ENCODE results near the gene GDI2.
"Not testable (repeated sequence)": the region's sequence is repeated elsewhere in the genome, so short reads cannot be mapped to it uniquely, and the experiment has no call there.

GDI2 gene

DNA sequence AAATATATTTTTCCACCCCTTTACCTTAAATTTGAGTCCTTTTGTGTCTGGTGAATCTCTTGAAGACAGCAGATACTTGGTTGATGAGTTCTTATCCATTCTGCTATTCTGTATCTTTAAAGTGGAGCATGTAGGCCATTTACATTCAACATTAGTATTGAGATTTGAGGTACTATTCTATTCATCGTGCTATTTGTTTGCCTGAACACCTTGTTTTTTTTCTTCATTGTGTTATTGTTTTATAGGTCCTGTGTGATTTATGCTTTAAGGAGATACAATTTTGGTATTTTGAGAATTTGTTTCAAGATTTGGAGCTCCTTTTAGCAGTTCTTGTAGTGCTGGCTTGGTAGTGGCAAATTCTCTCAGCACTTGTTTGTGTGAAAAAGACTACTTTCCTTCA lies 29.9 kb downstream of the GDI2 start:
- Histone ChIP-seq H3K27ac (ENCODE audit: low read depth, low read length) (no peak overlapping the region), H3K27me3 (ENCODE audit: insufficient read depth, low read length) (no peaks in the 10 kb centered on the region), H3K36me3 (ENCODE audit: insufficient read depth, low read length) (peaks cover 49% of the 10 kb centered on the region), H3K79me2 (ENCODE audit: control insufficient read depth, insufficient read depth, low read length, unreplicated experiment) (peaks cover 78% of the 10 kb centered on the region), H3K4me3 (ENCODE audit: low read depth, low read length) (no peak overlapping the region), H3K4me1 (ENCODE audit: control insufficient read depth, insufficient read depth, low read length, unreplicated experiment) (peaks cover 18% of the 10 kb centered on the region), H2AFZ (ENCODE audit: low read length, unreplicated experiment) (no peak overlapping the region)

- H2AFZ ChIP-seq (ENCODE audit: low read length, unreplicated experiment): no peak overlapping the region
- no peak overlapping the region for H3K4me3 ChIP-seq (ENCODE audit: low read depth, low read length)
- peaks cover 50% of the 10 kb centered on the region for H3K36me3 ChIP-seq (ENCODE audit: insufficient read depth, low read length)
- H3K27ac ChIP-seq (ENCODE audit: low read depth, low read length): no peak overlapping the region
- peaks cover 10% of the 10 kb centered on the region for H3K4me1 ChIP-seq (ENCODE audit: control insufficient read depth, insufficient read depth, low read length, unreplicated experiment)
- peaks cover 81% of the 10 kb centered on the region for H3K79me2 ChIP-seq (ENCODE audit: control insufficient read depth, insufficient read depth, low read length, unreplicated experiment)
- no peaks in the 10 kb centered on the region for H3K27me3 ChIP-seq (ENCODE audit: insufficient read depth, low read length)
Measured at GRCh38 chr10:5782174-5782573, 31.1 kb downstream of the GDI2 start.

DNA sequence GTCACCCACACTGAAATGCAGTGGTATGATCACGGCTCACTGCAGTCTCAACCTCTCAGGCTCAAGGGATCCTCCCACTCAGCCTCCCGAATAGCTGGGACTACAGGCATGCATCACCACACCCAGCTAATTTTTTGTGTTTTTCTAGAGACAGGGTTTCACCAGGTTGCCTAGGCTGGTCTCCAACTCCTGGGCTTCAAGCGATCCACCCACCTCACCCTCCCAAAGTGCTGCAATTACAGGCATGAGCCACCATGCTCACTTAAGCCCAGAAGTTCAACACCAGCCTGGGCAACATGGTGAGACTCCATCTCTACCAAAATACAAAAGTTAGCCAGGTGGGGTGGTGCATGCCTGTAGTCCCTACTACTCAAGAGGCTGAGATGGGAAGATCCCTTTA lies 33.5 kb downstream of the GDI2 start:
- H3K79me2 ChIP-seq (ENCODE audit: control insufficient read depth, insufficient read depth, low read length, unreplicated experiment): peaks cover 84% of the 10 kb centered on the region
- no peak overlapping the region for H2AFZ ChIP-seq (ENCODE audit: low read length, unreplicated experiment)
- peaks cover 19% of the 10 kb centered on the region for H3K4me1 ChIP-seq (ENCODE audit: control insufficient read depth, insufficient read depth, low read length, unreplicated experiment)
- H3K36me3 ChIP-seq (ENCODE audit: insufficient read depth, low read length): peaks cover 33% of the 10 kb centered on the region
- no peak overlapping the region for H3K4me3 ChIP-seq (ENCODE audit: low read depth, low read length)
- H3K27ac ChIP-seq (ENCODE audit: low read depth, low read length): no peak overlapping the region
- H3K27me3 ChIP-seq (ENCODE audit: insufficient read depth, low read length): no peaks in the 10 kb centered on the region

- not testable (repeated sequence) for H3K27ac ChIP-seq (ENCODE audit: low read depth, low read length); H2AFZ ChIP-seq (ENCODE audit: low read length, unreplicated experiment); H3K27me3 ChIP-seq (ENCODE audit: insufficient read depth, low read length); H3K4me3 ChIP-seq (ENCODE audit: low read depth, low read length)
- Histone ChIP-seq H3K4me1 (ENCODE audit: control insufficient read depth, insufficient read depth, low read length, unreplicated experiment) (peaks cover 19% of the 10 kb centered on the region), H3K36me3 (ENCODE audit: insufficient read depth, low read length) (peaks cover 32% of the 10 kb centered on the region), H3K79me2 (ENCODE audit: control insufficient read depth, insufficient read depth, low read length, unreplicated experiment) (peaks cover 90% of the 10 kb centered on the region)
Measured at GRCh38 chr10:5777758-5778157, 35.5 kb downstream of the GDI2 start.

GRCh38 chr10:5776881-5777197 lies 36.4 kb downstream of the GDI2 start:
- Histone ChIP-seq H3K36me3 (ENCODE audit: insufficient read depth, low read length) (peaks cover 31% of the 10 kb centered on the region), H3K27ac (ENCODE audit: low read depth, low read length) (peak overlapping the region; percentile 46), H3K4me3 (ENCODE audit: low read depth, low read length) (no peak overlapping the region), H3K79me2 (ENCODE audit: control insufficient read depth, insufficient read depth, low read length, unreplicated experiment) (peaks cover 88% of the 10 kb centered on the region), H2AFZ (ENCODE audit: low read length, unreplicated experiment) (no peak overlapping the region), H3K27me3 (ENCODE audit: insufficient read depth, low read length) (no peaks in the 10 kb centered on the region), H3K4me1 (ENCODE audit: control insufficient read depth, insufficient read depth, low read length, unreplicated experiment) (peaks cover 19% of the 10 kb centered on the region)

DNA sequence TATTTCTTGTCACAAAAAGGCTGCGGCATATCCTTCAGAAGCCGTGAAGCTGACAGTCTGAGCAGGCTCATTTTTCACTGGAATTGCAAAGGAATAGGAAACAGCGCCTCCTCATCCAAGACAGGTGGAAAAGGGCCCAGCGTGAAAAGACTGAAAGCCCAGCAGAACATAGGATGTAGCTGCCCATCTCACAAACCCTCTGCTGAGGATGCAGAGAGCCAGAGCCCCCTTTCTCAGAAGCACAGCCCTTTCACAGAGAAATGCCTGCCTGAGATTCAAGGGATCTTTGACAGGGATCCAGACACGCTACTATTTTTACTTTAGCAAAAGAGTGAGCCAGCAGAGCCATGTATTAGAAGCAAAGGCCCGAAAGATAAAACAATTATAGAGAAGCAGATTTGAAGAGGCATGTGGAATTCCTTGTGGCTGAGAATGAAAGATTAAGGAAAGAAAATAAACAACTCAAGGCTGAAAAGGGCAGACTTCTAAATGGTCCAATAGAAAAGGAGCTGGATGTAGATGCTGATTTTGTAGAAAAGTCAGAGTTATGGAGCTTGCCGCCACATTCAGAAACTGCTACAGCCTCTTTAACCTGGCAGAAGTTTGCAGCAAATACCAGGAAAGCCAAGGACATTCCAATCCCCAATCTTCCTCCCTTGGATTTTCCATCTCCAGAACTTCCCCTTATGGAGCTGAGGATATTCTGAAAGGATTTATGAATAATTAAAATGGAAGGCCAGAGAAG lies 36.9 kb downstream of the GDI2 start:
- Histone ChIP-seq H3K36me3 (ENCODE audit: insufficient read depth, low read length) (peaks cover 34% of the 10 kb centered on the region), H2AFZ (ENCODE audit: low read length, unreplicated experiment) (no peak overlapping the region), H3K4me1 (ENCODE audit: control insufficient read depth, insufficient read depth, low read length, unreplicated experiment) (peaks cover 19% of the 10 kb centered on the region), H3K27ac (ENCODE audit: low read depth, low read length) (peak overlapping the region; percentile 46), H3K79me2 (ENCODE audit: control insufficient read depth, insufficient read depth, low read length, unreplicated experiment) (peaks cover 86% of the 10 kb centered on the region), H3K4me3 (ENCODE audit: low read depth, low read length) (no peak overlapping the region), H3K27me3 (ENCODE audit: insufficient read depth, low read length) (no peaks in the 10 kb centered on the region)

DNA sequence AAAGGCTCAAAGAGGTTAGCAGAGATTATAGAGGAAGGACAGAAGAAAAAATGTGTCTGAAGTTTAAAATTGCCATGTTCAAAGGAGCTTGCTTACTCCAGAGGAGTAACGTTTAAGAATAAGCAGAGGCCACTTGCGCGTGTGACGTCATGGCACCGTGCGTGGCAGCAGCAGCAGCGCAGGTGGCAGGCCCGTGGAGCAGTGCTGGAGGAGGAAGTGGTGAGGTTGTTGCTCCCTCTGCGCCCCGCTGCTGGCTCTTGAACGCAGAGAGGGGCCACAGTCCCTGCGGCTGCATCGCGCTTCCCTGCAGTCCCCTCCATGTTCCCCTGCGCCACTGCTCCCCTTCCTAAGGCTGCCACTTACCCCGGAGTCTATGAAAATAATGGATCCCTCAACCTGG lies 37.5 kb downstream of the GDI2 start:
- no peak overlapping the region for H2AFZ ChIP-seq (ENCODE audit: low read length, unreplicated experiment)
- peaks cover 35% of the 10 kb centered on the region for H3K36me3 ChIP-seq (ENCODE audit: insufficient read depth, low read length)
- H3K4me1 ChIP-seq (ENCODE audit: control insufficient read depth, insufficient read depth, low read length, unreplicated experiment): peaks cover 19% of the 10 kb centered on the region
- peaks cover 83% of the 10 kb centered on the region for H3K79me2 ChIP-seq (ENCODE audit: control insufficient read depth, insufficient read depth, low read length, unreplicated experiment)
- no peak overlapping the region for H3K4me3 ChIP-seq (ENCODE audit: low read depth, low read length)
- H3K27me3 ChIP-seq (ENCODE audit: insufficient read depth, low read length): no peaks in the 10 kb centered on the region
- H3K27ac ChIP-seq (ENCODE audit: low read depth, low read length): no peak overlapping the region

- H3K27me3 ChIP-seq (ENCODE audit: insufficient read depth, low read length): no peaks in the 10 kb centered on the region
- no peak overlapping the region for H3K4me3 ChIP-seq (ENCODE audit: low read depth, low read length)
- peaks cover 35% of the 10 kb centered on the region for H3K36me3 ChIP-seq (ENCODE audit: insufficient read depth, low read length)
- peaks cover 78% of the 10 kb centered on the region for H3K79me2 ChIP-seq (ENCODE audit: control insufficient read depth, insufficient read depth, low read length, unreplicated experiment)
- peaks cover 19% of the 10 kb centered on the region for H3K4me1 ChIP-seq (ENCODE audit: control insufficient read depth, insufficient read depth, low read length, unreplicated experiment)
- no peak overlapping the region for H3K27ac ChIP-seq (ENCODE audit: low read depth, low read length)
- no peak overlapping the region for H2AFZ ChIP-seq (ENCODE audit: low read length, unreplicated experiment)
Measured at GRCh38 chr10:5774987-5775620, 38.1 kb downstream of the GDI2 start.

DNA sequence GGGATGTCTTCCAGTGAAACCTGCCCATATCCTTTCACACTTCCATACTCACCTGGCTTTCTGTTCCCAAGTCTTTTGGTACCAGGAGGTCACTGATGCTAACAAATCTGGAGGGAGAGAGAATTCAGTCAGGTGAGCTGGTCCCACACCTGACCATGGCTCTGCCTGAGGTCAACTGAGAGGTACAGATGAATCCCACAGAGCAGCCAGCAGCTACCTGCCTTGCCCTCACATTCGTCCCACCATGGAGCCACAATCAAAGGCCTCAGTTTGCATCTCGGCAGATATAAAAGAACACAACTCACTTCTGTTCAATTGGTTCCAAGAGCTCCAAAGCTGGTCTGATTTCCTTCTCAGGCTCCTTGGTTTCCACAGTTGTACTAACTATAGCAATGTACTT lies 47.0 kb downstream of the GDI2 start:
- H3K27ac ChIP-seq (ENCODE audit: low read depth, low read length): no peak overlapping the region
- H2AFZ ChIP-seq (ENCODE audit: low read length, unreplicated experiment): no peak overlapping the region
- no peaks in the 10 kb centered on the region for H3K27me3 ChIP-seq (ENCODE audit: insufficient read depth, low read length)
- H3K79me2 ChIP-seq (ENCODE audit: control insufficient read depth, insufficient read depth, low read length, unreplicated experiment): peaks cover 17% of the 10 kb centered on the region
- peaks cover 50% of the 10 kb centered on the region for H3K36me3 ChIP-seq (ENCODE audit: insufficient read depth, low read length)
- no peak overlapping the region for H3K4me3 ChIP-seq (ENCODE audit: low read depth, low read length)
- H3K4me1 ChIP-seq (ENCODE audit: control insufficient read depth, insufficient read depth, low read length, unreplicated experiment): no peaks in the 10 kb centered on the region

DNA sequence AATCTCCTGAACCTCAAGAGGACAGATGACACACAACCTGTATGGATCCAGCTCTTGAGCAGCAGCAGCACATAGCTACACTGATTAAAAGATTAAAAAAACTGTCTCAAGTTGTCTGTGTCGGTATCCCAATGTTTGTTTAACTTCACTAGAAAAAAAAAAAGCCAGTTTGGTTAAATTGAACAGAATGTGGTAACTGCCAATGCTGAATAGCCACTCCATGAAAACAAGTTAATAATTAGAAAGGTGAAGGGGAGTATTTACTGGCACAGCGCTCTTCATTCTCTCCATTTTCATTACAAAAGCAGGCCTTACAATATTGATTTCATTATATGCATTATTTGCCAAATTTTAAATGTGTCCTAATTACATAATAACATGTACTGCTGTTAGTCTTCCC lies 47.6 kb downstream of the GDI2 start:
- Histone ChIP-seq H2AFZ (ENCODE audit: low read length, unreplicated experiment) (no peak overlapping the region), H3K36me3 (ENCODE audit: insufficient read depth, low read length) (peaks cover 55% of the 10 kb centered on the region), H3K4me1 (ENCODE audit: control insufficient read depth, insufficient read depth, low read length, unreplicated experiment) (no peaks in the 10 kb centered on the region), H3K27ac (ENCODE audit: low read depth, low read length) (no peak overlapping the region), H3K27me3 (ENCODE audit: insufficient read depth, low read length) (no peaks in the 10 kb centered on the region), H3K79me2 (ENCODE audit: control insufficient read depth, insufficient read depth, low read length, unreplicated experiment) (peaks cover 17% of the 10 kb centered on the region), H3K4me3 (ENCODE audit: low read depth, low read length) (no peak overlapping the region)

Measured in ACC112 (cell line).